T1000 (cell line): Measurements from ENCODE around the gene STK11.

Source experiments
- DNase-seq: peaks from one replicate; lab custom pipeline; 2025; ENCODE audit warnings: mixed read lengths; lab: John Stamatoyannopoulos, UW

STK11 gene

GRCh38 chr19:1274081-1274851, 68.7 kb downstream of the STK11 start:
- DNase-seq = no peak

DNA sequence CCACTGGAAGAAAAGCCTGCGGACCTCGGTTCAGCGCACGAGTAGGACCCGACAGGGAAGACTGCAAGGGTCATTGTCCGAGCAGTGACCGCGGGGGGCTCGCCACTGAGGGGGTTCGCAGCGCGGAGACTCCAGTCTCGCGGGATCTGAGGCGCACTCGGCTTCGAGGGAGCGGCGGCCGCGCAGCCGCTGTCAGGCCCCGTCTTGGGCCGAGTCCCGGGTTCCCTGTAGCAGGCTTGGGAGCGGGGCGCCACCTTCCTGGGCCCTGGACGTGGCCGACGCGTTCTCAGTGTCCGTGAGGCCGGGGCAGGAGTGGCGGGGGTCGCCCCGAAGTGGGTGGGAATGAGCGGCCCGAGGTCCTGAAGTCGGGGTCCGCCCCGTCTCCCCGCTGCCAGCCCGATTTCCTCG, 69.3 kb downstream of the STK11 start:
- no peak for DNase-seq

- peak; percentile 96 for DNase-seq
Measured at GRCh38 chr19:1275260-1275975, 69.8 kb downstream of the STK11 start, which contains the start of gene FAM174C. TSS of gene FAM174C (plus strand) at chr19:1275530. CDS start at chr19:1275550, 20 bp downstream.

DNA sequence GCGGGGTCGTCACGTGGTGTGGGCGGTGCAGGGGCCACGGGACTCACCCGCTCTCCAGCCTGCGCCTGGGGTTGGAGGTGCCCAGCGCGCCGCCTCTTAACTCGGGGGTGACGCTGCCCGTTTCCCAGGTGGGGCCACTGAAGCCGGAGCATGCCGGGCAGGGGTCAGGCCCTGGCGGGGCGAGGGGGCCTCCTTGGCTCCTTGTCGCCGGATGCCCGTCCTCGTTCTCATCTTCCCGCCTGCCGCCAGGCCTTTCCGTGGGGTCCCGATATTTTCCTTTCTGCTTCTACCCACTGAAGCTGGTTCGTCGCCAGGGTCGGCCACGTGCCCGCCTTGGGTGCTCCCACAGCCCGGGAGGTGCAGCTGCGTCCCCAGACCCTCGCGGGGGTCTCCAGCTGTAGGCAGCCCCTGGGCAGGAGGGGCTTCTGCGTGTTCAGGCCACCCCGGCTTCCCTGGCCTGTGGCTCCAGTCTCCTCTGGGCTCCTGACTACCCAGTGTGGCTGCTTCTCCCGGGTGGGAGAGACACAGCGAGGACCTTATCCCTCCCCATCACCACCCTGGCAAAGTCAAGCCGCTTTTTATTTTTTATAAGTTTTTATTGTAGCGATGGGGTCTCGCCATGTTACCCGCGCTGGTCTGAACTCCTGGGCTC, 70.5 kb downstream of the STK11 start:
- no peak for DNase-seq

- DNase-seq = no peak
Measured at GRCh38 chr19:1276628-1277022, 71.0 kb downstream of the STK11 start.

DNA sequence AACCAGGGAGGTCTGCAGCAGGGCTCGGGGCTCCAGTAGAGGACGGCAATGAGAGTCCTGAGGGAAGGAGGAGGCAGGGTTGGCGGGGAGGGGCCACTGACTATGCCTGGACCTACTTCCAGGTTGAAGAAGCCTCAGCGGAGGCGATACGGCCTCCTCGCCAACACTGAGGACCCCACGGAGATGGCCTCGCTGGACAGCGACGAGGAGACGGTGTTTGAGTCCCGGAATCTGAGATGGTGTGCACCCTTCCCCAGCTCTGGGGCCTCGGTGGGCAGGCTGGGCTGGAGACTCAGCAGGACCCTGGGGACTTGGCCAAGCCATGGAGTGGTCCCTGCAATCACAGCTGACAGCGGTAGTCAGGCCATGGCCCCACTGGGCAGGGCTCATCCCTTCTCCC, 71.5 kb downstream of the STK11 start:
- no peak for DNase-seq
